ENCODE data around the gene TIMP1.

The TIMP1 gene

DNA sequence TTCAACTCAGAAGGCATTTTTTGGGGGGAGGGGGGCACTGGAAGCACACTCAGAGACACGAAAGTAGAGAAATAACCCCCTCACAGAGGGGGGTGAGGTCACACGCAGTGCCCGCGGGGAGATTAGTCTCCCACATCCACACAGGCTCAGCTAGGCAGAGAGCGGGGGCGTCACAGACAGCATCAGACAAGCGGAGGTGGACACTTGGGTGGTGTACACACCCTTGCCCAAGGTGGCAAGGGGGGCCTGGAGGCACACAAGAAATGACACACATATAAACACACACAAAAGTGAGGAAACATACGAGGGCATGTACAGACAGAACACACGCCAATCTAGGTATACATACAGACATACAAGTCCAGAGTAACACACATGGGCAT, 38.1 kb downstream of the TIMP1 start:
- peak overlapping the region; percentile 50 for H3K4me3 ChIP-seq (ENCODE audit: low read depth, low read length)

DNA sequence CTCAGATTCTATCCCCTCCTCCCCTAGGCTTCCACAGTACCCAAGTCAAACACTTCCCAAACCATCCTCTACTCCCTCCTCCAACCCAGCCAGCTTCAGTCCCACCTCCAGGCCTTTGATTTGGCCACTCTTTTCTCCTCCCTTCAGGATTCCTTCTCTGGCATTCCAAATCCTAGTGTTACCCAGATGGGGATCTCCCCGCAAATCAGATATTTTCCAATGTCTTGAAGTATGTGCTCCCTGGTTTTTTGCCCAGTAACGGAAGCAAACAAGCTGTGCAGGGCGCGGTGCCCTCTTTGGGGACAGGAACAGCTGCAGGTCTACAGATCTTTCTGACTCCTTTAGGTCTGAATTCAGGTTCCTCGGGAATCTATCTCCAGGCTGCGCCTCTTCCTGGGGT, 39.6 kb downstream of the TIMP1 start:
- Histone ChIP-seq H3K27ac (ENCODE audit: low read depth, low read length) (no peak overlapping the region), H3K4me1 (ENCODE audit: control insufficient read depth, insufficient read depth, low read length) (peaks cover 5% of the 10 kb centered on the region; the same call in 1 of the 2 replicates), H3K36me3 (ENCODE audit: control insufficient read depth, insufficient read depth, low read length) (no peaks in the 10 kb centered on the region), H3K27me3 (ENCODE audit: control insufficient read depth, insufficient read depth, low read length) (peaks cover 48% of the 10 kb centered on the region), H3K9ac (ENCODE audit: low read length) (no peak overlapping the region), H3K9me3 (ENCODE audit: control insufficient read depth, insufficient read depth, low read depth, low read length) (peaks cover 4% of the 10 kb centered on the region; the same call in 1 of the 2 replicates), H3K4me3 (ENCODE audit: low read depth, low read length) (no peak overlapping the region)

More for the DNA sequence above, 38.1 kb downstream of the TIMP1 start:
- Histone ChIP-seq H3K9ac (ENCODE audit: low read length) (no peak overlapping the region), H3K4me1 (ENCODE audit: control insufficient read depth, insufficient read depth, low read length) (peaks cover 5% of the 10 kb centered on the region; the same call in 1 of the 2 replicates), H3K27ac (ENCODE audit: low read depth, low read length) (no peak overlapping the region), H3K9me3 (ENCODE audit: control insufficient read depth, insufficient read depth, low read depth, low read length) (no peaks in the 10 kb centered on the region; the same call in 1 of the 2 replicates), H3K36me3 (ENCODE audit: control insufficient read depth, insufficient read depth, low read length) (no peaks in the 10 kb centered on the region), H3K27me3 (ENCODE audit: control insufficient read depth, insufficient read depth, low read length) (peaks cover 48% of the 10 kb centered on the region)

DNA sequence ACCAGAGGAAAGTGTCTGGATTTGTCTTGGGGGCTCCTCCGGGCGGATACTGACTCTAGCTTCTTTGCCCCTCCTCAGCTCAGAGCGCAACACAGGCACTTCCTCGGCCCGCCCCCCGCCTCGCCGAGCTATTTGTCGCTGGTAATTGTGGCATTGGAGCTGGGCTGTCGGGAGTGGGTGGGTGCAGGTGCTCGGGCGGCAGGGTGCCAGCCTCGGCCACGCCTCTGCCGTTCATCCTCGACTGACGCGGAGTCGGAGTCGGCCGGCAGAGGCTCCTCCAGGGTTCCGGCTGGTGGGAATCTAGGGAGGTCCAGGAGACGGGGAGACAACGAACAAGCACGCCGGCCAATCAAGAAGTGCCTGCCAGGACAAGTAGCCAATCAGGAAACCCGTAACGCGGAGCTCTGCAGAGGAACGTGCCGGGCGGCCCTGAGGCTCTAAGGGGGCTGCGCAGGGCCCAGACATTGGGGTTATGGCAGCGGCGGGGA, 41.3 kb downstream of the TIMP1 start:
- peak overlapping the region; percentile 53 for H3K4me3 ChIP-seq (ENCODE audit: low read depth, low read length)
- H3K36me3 ChIP-seq (ENCODE audit: control insufficient read depth, insufficient read depth, low read length) = no peaks in the 10 kb centered on the region
- H3K27ac ChIP-seq (ENCODE audit: low read depth, low read length) = no peak overlapping the region
- no peak overlapping the region for H3K9ac ChIP-seq (ENCODE audit: low read length)
- H3K27me3 ChIP-seq (ENCODE audit: control insufficient read depth, insufficient read depth, low read length) = peaks cover 38% of the 10 kb centered on the region
- peaks cover 12% of the 10 kb centered on the region; the same call in 1 of the 2 replicates for H3K9me3 ChIP-seq (ENCODE audit: control insufficient read depth, insufficient read depth, low read depth, low read length)
- peaks cover 5% of the 10 kb centered on the region; the same call in 1 of the 2 replicates for H3K4me1 ChIP-seq (ENCODE audit: control insufficient read depth, insufficient read depth, low read length)

DNA sequence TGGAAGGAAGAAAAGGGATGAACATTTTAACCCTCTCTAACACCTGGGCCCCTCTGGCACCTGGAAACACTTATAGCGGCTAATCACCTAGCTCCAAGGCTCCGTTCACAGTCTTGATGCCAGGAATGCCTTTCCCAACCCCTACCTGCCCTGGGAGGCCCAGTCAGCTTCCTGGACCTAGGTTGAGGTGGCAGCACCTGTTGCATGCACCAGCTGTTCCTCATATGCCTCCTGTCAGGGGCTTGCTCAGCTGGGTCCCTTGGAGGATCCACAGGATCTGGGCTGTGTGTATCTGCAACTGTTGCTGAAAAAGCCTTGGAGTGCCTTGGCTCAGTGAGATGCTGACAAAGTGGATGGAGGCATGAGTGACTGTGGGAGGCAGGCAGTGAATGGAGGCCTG, 43.1 kb downstream of the TIMP1 start:
- H3K9me3 ChIP-seq (ENCODE audit: control insufficient read depth, insufficient read depth, low read depth, low read length) = peaks cover 12% of the 10 kb centered on the region; the same call in 1 of the 2 replicates
- no peak overlapping the region for H3K27ac ChIP-seq (ENCODE audit: low read depth, low read length)
- no peaks in the 10 kb centered on the region for H3K36me3 ChIP-seq (ENCODE audit: control insufficient read depth, insufficient read depth, low read length)
- H3K27me3 ChIP-seq (ENCODE audit: control insufficient read depth, insufficient read depth, low read length) = peaks cover 31% of the 10 kb centered on the region; the same call in 1 of the 2 replicates
- peaks cover 17% of the 10 kb centered on the region; the same call in 1 of the 2 replicates for H3K4me1 ChIP-seq (ENCODE audit: control insufficient read depth, insufficient read depth, low read length)
- no peak overlapping the region for H3K4me3 ChIP-seq (ENCODE audit: low read depth, low read length)
- no peak overlapping the region for H3K9ac ChIP-seq (ENCODE audit: low read length)

DNA sequence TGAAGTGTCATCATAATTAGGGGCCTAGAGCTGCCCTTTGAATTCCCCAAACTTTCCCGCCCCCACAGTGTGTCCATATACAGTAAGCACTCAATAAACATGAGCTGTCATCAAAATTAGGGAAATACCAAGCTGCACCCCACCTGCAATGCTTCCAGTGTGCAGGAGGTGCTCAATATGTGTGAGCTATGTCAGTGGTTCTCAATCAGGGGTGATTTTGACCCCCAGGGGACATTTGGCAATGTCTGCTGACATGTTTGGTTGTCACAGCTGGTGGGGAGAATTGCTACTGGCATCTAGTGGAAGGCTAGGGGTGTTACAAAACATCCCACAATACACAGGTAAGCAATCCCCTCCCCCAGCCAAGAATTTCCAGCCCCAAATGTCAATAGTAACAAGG, 46.7 kb downstream of the TIMP1 start:
- H3K4me1 ChIP-seq (ENCODE audit: control insufficient read depth, insufficient read depth, low read length) = peaks cover 15% of the 10 kb centered on the region; the same call in 1 of the 2 replicates
- H3K36me3 ChIP-seq (ENCODE audit: control insufficient read depth, insufficient read depth, low read length) = no peaks in the 10 kb centered on the region
- peaks cover 3% of the 10 kb centered on the region; the same call in 1 of the 2 replicates for H3K27me3 ChIP-seq (ENCODE audit: control insufficient read depth, insufficient read depth, low read length)
- no peak overlapping the region for H3K4me3 ChIP-seq (ENCODE audit: low read depth, low read length)
- H3K9me3 ChIP-seq (ENCODE audit: control insufficient read depth, insufficient read depth, low read depth, low read length) = peaks cover 14% of the 10 kb centered on the region; the same call in 1 of the 2 replicates
- H3K27ac ChIP-seq (ENCODE audit: low read depth, low read length) = no peak overlapping the region
- H3K9ac ChIP-seq (ENCODE audit: low read length) = no peak overlapping the region

DNA sequence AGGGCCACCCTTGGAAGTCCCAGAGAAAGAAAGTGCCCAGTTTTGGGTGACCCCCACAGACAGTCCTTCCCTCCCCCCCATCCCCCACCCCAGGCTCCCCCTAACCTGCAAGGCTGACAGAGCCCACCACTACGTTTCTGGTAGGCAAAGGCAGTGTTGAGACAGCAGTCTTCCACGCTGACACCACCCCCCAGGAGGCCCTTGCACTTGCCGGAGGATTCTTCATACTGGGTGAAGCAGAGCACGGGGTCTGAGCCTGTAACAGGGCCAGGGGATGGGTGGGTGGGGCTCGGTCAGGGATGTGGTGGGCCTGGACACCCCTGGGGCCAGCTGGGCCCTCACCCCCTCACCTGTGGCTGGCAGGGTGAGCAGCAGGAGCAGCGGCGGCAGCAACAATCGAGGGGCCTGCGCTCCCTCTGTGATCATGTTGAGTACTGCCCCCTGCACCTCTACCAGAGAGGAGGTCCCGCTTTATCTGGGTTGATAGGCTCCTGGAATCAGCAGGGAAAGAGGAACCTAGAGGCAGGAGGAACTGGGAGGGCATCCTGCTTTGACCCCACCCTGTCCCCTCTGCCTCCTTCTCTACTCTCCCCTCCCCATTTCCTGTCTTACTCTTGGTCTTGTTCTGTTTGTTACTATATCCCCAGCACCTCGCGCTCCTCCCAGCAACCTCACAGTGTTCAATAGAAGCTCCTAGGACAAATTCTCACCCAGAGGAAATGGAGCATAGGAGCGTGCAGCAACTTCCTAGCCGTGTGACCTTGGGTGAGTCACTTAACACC, 47.4 kb downstream of the TIMP1 start, which contains the start of gene CFP:
Gene CFP, minus strand, starts transcription at position 512 of the 782 bp plus-strand sequence. Its CDS starts 86 bp downstream, at position 426.
- Histone ChIP-seq H3K4me1 (ENCODE audit: control insufficient read depth, insufficient read depth, low read length) (peaks cover 12% of the 10 kb centered on the region; the same call in 1 of the 2 replicates), H3K9me3 (ENCODE audit: control insufficient read depth, insufficient read depth, low read depth, low read length) (peaks cover 14% of the 10 kb centered on the region; the same call in 1 of the 2 replicates), H3K27ac (ENCODE audit: low read depth, low read length) (no peak within 1 kb of the TSS), H3K4me3 (ENCODE audit: low read depth, low read length) (no peak within 1 kb of the TSS), H3K27me3 (ENCODE audit: control insufficient read depth, insufficient read depth, low read length) (no peaks in the 10 kb centered on the region), H3K9ac (ENCODE audit: low read length) (no peak within 1 kb of the TSS), H3K36me3 (ENCODE audit: control insufficient read depth, insufficient read depth, low read length) (peaks cover 4% of the 10 kb centered on the region)

DNA sequence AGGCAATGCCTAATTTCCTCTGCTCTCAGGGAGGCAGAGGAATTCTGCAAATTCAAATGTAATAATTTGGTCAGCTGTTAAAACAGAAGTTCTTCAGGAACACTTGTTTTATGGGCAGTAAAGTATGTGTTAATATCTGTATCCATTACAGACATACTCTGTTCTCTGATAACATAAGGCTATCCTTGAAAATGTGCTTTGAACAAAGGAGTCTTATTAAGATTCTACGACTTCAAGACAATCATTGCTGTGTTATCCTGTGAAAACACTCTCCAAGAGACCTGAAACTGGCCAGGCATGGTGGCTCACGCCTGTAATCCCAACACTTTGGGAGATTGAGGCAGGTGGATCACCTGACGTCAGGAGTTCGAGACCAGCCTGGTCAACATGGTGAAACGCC, 49.4 kb downstream of the TIMP1 start:
- Histone ChIP-seq H3K27me3 (ENCODE audit: control insufficient read depth, insufficient read depth, low read length) (no peaks in the 10 kb centered on the region), H3K4me1 (ENCODE audit: control insufficient read depth, insufficient read depth, low read length) (peaks cover 12% of the 10 kb centered on the region; the same call in 1 of the 2 replicates), H3K4me3 (ENCODE audit: low read depth, low read length) (no peak overlapping the region), H3K36me3 (ENCODE audit: control insufficient read depth, insufficient read depth, low read length) (peaks cover 17% of the 10 kb centered on the region), H3K9me3 (ENCODE audit: control insufficient read depth, insufficient read depth, low read depth, low read length) (peaks cover 11% of the 10 kb centered on the region; the same call in 1 of the 2 replicates), H3K9ac (ENCODE audit: low read length) (no peak overlapping the region), H3K27ac (ENCODE audit: low read depth, low read length) (no peak overlapping the region)

DNA sequence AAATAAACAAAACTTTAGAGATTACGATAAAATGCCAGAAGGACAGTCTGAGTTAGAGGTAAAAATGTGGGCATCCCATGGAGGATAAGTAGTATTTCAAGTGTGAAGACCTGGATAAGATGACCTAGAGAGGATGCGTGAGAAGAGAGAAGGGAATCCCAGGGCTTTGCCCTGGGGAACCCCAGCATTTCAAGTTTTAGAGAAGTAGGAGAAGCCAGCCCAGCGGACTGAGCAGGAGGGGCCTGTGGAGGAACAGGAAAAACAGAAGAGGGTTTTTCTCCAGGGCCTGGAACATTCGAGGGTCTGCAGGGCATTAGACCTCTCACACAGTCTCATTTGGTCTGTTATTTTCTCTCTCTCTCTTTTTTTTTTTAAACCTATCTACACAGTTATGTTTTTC, 50.4 kb downstream of the TIMP1 start:
- H3K36me3 ChIP-seq (ENCODE audit: control insufficient read depth, insufficient read depth, low read length) = peaks cover 24% of the 10 kb centered on the region
- H3K4me1 ChIP-seq (ENCODE audit: control insufficient read depth, insufficient read depth, low read length) = peaks cover 12% of the 10 kb centered on the region; the same call in 1 of the 2 replicates
- no peak overlapping the region for H3K4me3 ChIP-seq (ENCODE audit: low read depth, low read length)
- peaks cover 7% of the 10 kb centered on the region; the same call in 1 of the 2 replicates for H3K9me3 ChIP-seq (ENCODE audit: control insufficient read depth, insufficient read depth, low read depth, low read length)
- no peak overlapping the region for H3K27ac ChIP-seq (ENCODE audit: low read depth, low read length)
- no peaks in the 10 kb centered on the region for H3K27me3 ChIP-seq (ENCODE audit: control insufficient read depth, insufficient read depth, low read length)
- no peak overlapping the region for H3K9ac ChIP-seq (ENCODE audit: low read length)

DNA sequence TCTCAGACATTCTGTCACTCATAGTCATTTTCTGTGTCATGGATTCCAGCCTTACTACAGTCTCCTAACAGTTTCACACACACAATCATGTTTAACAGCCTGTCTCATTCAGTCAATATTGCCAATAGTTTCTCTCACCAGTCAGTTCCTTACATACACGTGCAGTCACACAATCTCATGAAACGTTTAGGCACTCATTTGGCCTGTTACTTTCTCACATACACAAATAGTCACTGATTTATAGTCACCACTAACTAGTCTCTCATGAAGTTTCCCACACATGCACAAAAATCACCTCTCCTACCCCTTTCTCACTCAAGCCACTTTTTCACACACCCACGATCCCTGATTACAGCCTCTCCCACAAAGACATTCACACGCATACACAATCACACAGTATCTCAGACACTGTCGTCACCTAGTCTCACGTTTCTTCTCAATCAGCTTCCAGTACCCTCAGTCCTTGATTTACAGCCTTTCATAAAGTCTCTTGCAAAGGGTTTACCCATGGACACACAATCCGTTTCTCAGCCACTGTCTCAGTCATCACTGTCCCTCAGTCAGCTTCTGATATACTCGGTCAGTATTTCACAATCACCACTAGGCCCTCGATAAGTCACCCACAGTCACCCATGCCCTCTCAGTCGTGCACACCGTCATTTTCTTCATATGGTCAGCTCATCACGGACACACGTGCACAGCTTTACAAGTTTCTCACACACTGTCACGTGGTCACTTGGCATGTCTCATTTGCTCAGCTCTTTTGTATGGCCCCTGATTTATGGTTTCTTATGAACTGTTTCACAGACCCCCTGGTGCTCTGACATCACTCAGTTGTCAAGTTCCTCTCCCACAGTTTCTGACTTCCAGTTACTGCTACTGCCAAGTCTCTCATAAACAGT, 51.7 kb downstream of the TIMP1 start:
- Histone ChIP-seq H3K9me3 (ENCODE audit: control insufficient read depth, insufficient read depth, low read depth, low read length) (peaks cover 6% of the 10 kb centered on the region; the same call in 1 of the 2 replicates), H3K27me3 (ENCODE audit: control insufficient read depth, insufficient read depth, low read length) (no peaks in the 10 kb centered on the region), H3K4me3 (ENCODE audit: low read depth, low read length) (no peak overlapping the region), H3K27ac (ENCODE audit: low read depth, low read length) (no peak overlapping the region), H3K36me3 (ENCODE audit: control insufficient read depth, insufficient read depth, low read length) (peaks cover 33% of the 10 kb centered on the region), H3K9ac (ENCODE audit: low read length) (no peak overlapping the region), H3K4me1 (ENCODE audit: control insufficient read depth, insufficient read depth, low read length) (peaks cover 9% of the 10 kb centered on the region; the same call in 1 of the 2 replicates)

DNA sequence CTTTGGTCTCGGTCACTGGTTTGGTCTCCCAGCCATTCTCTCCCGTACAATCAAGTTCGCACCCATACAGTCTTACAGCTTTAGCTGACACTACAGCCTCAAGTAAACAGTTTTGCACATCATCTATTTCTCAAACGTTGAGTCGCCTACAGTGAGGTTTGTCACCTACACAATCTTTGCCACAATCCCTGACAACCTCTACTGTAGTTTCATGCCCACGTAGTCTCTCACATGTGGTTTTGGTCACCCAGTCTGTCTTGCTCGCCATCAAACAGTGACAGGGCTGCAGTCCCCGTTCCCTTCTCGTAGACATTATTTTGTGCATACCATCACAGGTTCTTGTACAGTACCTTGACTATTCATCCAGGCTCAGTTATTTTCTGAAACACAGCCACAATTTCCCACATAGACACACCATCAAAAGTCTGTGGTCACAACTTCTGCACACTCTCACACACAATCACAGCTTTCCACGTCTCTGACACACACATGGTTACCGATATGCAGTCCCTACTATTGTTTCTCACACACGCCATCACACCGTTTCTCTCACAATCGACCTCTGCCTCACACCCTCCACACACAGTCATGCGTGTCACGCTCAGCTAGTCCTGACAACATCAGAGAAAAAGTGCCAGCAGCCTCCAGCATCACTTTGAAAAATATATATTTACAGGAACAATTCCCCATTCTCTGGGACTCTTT, 52.8 kb downstream of the TIMP1 start:
- H3K4me1 ChIP-seq (ENCODE audit: control insufficient read depth, insufficient read depth, low read length) = peaks cover 3% of the 10 kb centered on the region; the same call in 1 of the 2 replicates
- peaks cover 12% of the 10 kb centered on the region; the same call in 1 of the 2 replicates for H3K9me3 ChIP-seq (ENCODE audit: control insufficient read depth, insufficient read depth, low read depth, low read length)
- no peaks in the 10 kb centered on the region for H3K27me3 ChIP-seq (ENCODE audit: control insufficient read depth, insufficient read depth, low read length)
- no peak overlapping the region for H3K9ac ChIP-seq (ENCODE audit: low read length)
- H3K27ac ChIP-seq (ENCODE audit: low read depth, low read length) = no peak overlapping the region
- H3K4me3 ChIP-seq (ENCODE audit: low read depth, low read length) = no peak overlapping the region
- H3K36me3 ChIP-seq (ENCODE audit: control insufficient read depth, insufficient read depth, low read length) = peaks cover 43% of the 10 kb centered on the region
